ENCODE results near the gene CALML5. TPM values are rescaled to one million over a fixed set of nuclear protein-coding genes. Genes with fewer than 3 reads are reported as not detected.

The CALML5 gene
- total and polyA plus RNA-seq, 2 of the 4 experiments (the other 2 are of a cell fraction), result not detected

DNA sequence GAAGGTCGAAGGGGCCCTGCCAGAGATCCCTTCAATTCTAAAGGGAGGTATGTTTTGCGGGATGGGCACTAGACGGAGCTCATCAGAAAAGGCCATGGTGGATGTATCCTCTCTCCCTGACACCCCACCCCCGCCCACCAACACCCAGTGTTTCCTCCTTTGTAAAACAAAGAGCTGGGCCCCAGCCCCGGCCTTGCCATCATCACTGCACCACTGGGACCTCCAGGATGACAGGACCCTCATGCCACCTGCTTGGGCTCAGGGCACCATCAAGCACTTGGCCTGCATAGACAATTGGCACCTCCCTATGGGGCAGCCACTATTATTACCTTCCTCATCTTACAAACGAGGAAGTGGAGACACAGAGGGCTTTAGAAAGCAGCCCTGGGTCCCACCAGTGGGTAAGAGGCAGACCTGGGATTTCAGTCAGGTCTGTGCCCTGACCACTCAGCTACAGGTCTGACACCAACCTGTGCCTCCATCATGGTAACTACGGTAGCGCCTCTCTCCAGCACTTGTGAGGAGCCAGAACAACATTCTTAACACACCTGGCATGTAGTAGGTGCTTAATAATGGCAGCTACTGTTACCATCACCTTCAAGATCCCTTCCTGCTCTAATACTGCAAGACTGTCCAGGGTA lies 27.4 kb upstream of the CALML5 start:
- in situ Hi-C loops (cut with MboI; ENCODE audit: low sequenced_read_pairs), result no loop called here
- no peak overlapping the region for H3K9ac ChIP-seq (ENCODE audit: low read depth, low read length)
- BruUV-seq (replicated peaks), result no TSS peak

More for the DNA sequence above, 27.4 kb upstream of the CALML5 start:
- Histone ChIP-seq H3K18ac (ENCODE audit: low read depth, low read length) (no peak overlapping the region), H3K4me1 (ENCODE audit: control insufficient read depth, insufficient read depth, low read length) (no peaks in the 10 kb centered on the region), H2BK120ac (ENCODE audit: low read depth, low read length) (no peak overlapping the region), H3K4ac (ENCODE audit: low read depth, low read length) (no peak overlapping the region), H2BK15ac (ENCODE audit: low read depth, low read length) (no peak overlapping the region), H2AFZ (replicated peaks; ENCODE audit: low read length, poor library complexity) (no peak overlapping the region), H3K9me3 (ENCODE audit: control insufficient read depth, insufficient read depth, low read length) (no peaks in the 10 kb centered on the region), H4K5ac (ENCODE audit: low read depth, low read length) (no peak overlapping the region), H3K4me2 (ENCODE audit: low read depth, low read length) (no peak overlapping the region), H3K23ac (ENCODE audit: low read depth, low read length) (no peak overlapping the region), H2BK20ac (ENCODE audit: low read depth, low read length) (no peak overlapping the region), H3K4me3 (ENCODE audit: insufficient read depth, low read depth, low read length) (no peak overlapping the region), H3K9me1 (ENCODE audit: insufficient read depth, low read length) (no peaks in the 10 kb centered on the region), H2AK9ac (replicated peaks; ENCODE audit: low read depth, low read length, poor library complexity) (no peak overlapping the region), H2BK5ac (ENCODE audit: low read depth, low read length, poor library complexity, severe bottlenecking) (no peak overlapping the region), H3K79me1 (ENCODE audit: low read depth in 1 of 2, low read length in 2 of 2) (no peaks in the 10 kb centered on the region), H4K8ac (ENCODE audit: low read depth in 2 of 2, low read length in 2 of 2) (no peak overlapping the region), H3K27me3 (ENCODE audit: control insufficient read depth, insufficient read depth, low read length) (peaks cover 3% of the 10 kb centered on the region; the same call in 1 of the 2 replicates), H3K36me3 (ENCODE audit: control insufficient read depth, insufficient read depth, low read length) (no peaks in the 10 kb centered on the region), H3K14ac (replicated peaks; ENCODE audit: low read depth, low read length) (no peak overlapping the region), H3K27ac (ENCODE audit: insufficient read depth, low read length) (no peak overlapping the region), H4K20me1 (ENCODE audit: insufficient read depth, low read length) (no peaks in the 10 kb centered on the region), H2AK5ac (ENCODE audit: low read depth, low read length) (peak overlapping the region; percentile 46; the same call in 1 of the 2 replicates), H4K91ac (ENCODE audit: insufficient read depth, low read depth, low read length) (no peak overlapping the region), H3K56ac (ENCODE audit: extremely low read depth, insufficient read depth, low read length) (no peak overlapping the region)
- 17% methylated on average over 1 of the region's 8 CpGs; no CpG with 5 or more reads in 1 of the 2 experiments for WGBS, 2 experiments (ENCODE audit: extremely low coverage in 2 of 2, insufficient read length in 1 of 2)
- TF ChIP-seq RFX5 (IDR thresholded peaks at IDR 0.05; ENCODE audit: low read depth, low read length), result no peak
- DNase-seq, result no peak
- POLR2A ChIA-PET (ENCODE audit: unreplicated experiment), result no interaction called here
- intact Hi-C loops (cut with micrococcal nuclease) (no loop called here), dilution Hi-C loops (cut with HindIII; ENCODE audit: low sequenced_read_pairs, unreplicated experiment) (no loop called here)
- ATAC-seq (ENCODE audit: low read depth), result no peak
- CTCF ChIA-PET, result no interaction called here

Data from IMR-90 (cell line).